LNCaP clone FGC (cell line): ENCODE results near the gene SLC16A10.

ENCODE experiments used
- DNase-seq: peaks from one replicate; pipeline ENCODE4 v3.0.0-alpha.2; 2011; ENCODE audit warnings: low read depth
- H3K4me3 ChIP-seq: 2 replicates; pipeline ENCODE4 v1.5.1; 2011; ENCODE audit warnings: mild to moderate bottlenecking, low read depth, low read length, control low read depth
- CTCF ChIP-seq: IDR thresholded peaks from 2 replicates; pipeline ENCODE4 v1.5.1; 2012; ENCODE audit warnings: mild to moderate bottlenecking; ENCODE audit not compliant: control insufficient read depth, insufficient read depth; ENCODE audit errors: extremely low read depth

The SLC16A10 gene

GRCh38 chr6:111238464-111239119 is 151.3 kb downstream of the SLC16A10 start:
- TF ChIP-seq CTCF = no peak
- DNase-seq = no peak
- H3K4me3 ChIP-seq = no peak overlapping the region

- TF ChIP-seq CTCF = no peak
- H3K4me3 ChIP-seq = no peak overlapping the region
- no peak for DNase-seq
Observed at GRCh38 chr6:111239461-111239860, 152.2 kb downstream of the SLC16A10 start.

GRCh38 chr6:111242452-111242851 is 155.1 kb downstream of the SLC16A10 start:
- TF ChIP-seq CTCF = no peak
- DNase-seq = no peak
- H3K4me3 ChIP-seq = no peak overlapping the region

GRCh38 chr6:111243095-111243494 is 155.8 kb downstream of the SLC16A10 start:
- no peak for TF ChIP-seq CTCF
- H3K4me3 ChIP-seq = no peak overlapping the region
- no peak for DNase-seq

DNA sequence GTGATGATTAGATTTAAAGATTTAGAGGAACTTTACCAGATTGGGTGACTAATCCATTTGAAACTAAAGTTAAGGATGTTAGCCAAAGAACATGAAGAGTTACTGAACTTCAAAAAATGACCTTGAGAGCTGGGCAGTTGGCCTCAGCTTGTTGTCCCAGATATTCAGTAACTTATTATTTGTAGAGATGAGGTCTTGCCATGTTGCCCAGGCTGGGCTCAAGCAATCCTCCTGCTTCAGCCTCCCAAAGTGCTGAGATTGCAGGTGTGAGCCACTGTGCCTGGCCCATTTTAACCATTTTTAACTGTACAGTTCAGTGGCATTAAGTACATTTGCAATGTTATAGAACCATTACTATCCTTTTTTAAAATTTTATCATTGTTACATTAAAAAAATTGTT is 161.5 kb downstream of the SLC16A10 start:
- no peak for DNase-seq
- no peak for TF ChIP-seq CTCF
- no peak overlapping the region for H3K4me3 ChIP-seq

DNA sequence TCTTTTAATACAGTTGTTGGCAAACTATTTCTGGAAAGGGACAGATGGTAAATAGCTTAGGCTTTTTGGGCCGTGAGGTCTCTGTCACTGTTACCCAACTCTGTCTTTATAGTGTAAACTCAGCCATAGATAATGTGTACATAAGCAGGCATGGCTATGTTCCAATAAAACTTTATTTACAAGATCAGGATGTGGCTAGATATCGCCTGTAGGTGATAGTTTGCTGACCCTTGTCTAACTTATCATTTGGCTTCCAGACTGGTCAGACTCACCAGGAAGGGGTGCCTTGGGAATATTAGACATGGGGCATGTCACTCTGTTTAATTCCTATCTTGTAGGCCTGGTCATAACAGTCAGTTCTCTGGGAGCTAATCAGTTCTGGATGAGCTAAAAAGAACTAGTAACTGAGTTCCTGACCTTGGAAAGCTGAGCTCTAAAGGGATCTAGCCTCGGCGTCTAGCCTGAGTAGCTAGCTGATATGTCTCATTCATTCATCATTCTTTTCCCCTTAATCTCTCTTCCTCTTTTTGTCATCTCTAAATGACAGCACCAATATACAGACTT is 163.6 kb downstream of the SLC16A10 start:
- no peak overlapping the region for H3K4me3 ChIP-seq
- TF ChIP-seq CTCF = no peak
- DNase-seq = peak; percentile 46

GRCh38 chr6:111252726-111253125 is 165.4 kb downstream of the SLC16A10 start:
- no peak for TF ChIP-seq CTCF
- no peak for DNase-seq
- no peak overlapping the region for H3K4me3 ChIP-seq
